ENCODE results near the gene ANAPC15.

DNA sequence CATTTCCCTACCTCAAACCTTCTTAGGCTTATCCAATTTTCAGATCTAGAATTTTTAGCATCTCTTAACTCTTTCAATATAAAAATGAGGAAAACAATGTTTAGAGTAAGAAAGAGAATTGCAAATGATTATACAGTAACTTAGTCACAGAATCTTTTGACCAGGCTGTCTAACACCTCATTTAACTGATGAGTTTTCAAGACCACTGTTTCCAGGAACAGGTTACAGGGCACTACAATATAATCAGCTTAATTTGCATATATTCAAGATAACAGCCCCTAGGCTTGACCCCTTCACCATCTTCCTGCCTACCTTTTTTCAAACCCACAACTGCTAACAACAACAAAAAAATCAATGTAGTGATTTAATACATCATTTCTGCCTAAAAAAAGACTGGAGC is 44.8 kb downstream of the ANAPC15 start:
- TF ChIP-seq, protein P1, sequence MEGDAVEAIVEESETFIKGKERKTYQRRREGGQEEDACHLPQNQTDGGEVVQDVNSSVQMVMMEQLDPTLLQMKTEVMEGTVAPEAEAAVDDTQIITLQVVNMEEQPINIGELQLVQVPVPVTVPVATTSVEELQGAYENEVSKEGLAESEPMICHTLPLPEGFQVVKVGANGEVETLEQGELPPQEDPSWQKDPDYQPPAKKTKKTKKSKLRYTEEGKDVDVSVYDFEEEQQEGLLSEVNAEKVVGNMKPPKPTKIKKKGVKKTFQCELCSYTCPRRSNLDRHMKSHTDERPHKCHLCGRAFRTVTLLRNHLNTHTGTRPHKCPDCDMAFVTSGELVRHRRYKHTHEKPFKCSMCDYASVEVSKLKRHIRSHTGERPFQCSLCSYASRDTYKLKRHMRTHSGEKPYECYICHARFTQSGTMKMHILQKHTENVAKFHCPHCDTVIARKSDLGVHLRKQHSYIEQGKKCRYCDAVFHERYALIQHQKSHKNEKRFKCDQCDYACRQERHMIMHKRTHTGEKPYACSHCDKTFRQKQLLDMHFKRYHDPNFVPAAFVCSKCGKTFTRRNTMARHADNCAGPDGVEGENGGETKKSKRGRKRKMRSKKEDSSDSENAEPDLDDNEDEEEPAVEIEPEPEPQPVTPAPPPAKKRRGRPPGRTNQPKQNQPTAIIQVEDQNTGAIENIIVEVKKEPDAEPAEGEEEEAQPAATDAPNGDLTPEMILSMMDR (IDR thresholded peaks at IDR 0.05), result no peak
- no peak for TF ChIP-seq POLR2A (IDR thresholded peaks at IDR 0.05)
